Activated CD4-positive, alpha-beta T cell treated with anti-CD3 and anti-CD28 coated beads, Interleukin-2, amount 50 U/mL, for 24 hours (primary cell): Measurements from ENCODE around the gene CREBBP.
A peak's percentile ranks its signal among the peaks of the same experiment; 100 is the strongest.
"Not testable (repeated sequence)": the region's sequence is repeated elsewhere in the genome, so short reads cannot be mapped to it uniquely, and the experiment has no call there.

ENCODE experiments used
- DNase-seq, 2 donors: peaks; one replicate each; pipeline ENCODE4 v3.0.0-alpha.2; 2020; ENCODE audit warnings: low read depth in 1 of 2, low spot score in 1 of 2

CREBBP gene

DNA sequence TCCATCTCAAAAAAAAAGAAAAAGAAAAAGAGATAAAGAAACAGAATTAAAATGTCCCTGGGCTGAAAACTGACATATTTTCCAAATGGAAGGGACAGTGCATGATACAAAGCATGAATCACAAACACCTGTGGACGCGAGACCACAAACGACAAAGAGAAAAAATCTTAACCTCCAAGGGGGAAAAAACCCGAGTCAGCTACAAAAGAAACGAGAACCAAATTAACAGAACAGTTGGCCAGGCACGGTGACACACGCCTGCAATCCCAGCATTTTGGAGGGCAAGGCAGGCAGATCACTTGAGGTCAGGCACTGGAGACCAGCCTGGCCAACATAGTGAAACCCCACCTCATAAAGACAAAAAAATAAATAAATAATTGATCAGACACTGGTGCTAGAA, 165.1 kb downstream of the CREBBP start:
- no peak for DNase-seq

DNA sequence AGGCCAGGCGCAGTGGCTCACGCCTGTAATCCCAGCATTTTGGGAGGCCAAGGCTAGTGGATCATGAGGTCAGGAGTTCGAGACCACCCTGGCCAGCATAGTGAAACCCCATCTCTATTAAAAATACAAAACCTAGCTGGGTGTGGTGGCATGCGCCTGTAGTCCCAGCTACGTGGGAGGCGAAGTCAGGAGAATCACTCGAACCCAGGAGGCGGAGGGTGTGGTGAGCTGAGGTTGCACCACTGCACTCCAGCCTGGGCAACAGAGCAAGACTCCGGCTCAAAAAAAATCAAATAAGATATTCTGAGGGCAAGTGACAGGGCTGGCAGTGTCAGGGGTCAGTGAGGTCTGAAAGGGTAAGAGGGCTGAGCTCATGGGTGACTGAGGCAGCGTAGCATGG, 166.1 kb downstream of the CREBBP start:
- DNase-seq: not testable (repeated sequence)

DNA sequence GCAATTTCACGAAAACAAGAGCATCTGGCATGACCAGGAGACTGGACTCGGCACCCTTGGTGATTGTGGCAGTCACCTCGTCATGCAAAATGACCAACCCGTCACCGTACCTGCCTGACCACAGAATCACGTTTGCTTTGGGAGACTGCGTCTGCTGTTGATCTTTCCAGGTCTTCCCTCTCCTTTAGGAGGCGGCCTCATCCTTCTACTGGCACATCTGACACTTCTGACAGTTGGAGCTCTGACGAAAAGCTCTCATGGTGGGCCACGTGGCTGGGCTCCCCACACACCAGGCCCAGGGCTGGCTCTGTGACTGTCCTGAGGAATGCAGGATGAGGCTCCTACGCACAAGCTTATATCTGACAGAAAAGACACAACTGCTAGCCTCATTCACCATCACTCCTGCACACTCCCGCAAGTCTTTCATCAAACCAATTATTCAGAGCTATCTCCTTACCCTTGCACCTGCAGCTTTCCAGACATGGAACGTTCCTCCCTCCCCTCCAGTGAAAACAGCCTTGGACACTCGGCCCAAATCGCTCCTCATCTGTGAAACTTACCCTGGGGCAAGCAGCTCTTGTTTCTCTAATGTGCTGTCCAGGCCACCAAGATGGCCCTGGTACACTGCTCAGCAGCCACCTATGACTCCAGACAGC, 166.8 kb downstream of the CREBBP start:
- no peak for DNase-seq

DNA sequence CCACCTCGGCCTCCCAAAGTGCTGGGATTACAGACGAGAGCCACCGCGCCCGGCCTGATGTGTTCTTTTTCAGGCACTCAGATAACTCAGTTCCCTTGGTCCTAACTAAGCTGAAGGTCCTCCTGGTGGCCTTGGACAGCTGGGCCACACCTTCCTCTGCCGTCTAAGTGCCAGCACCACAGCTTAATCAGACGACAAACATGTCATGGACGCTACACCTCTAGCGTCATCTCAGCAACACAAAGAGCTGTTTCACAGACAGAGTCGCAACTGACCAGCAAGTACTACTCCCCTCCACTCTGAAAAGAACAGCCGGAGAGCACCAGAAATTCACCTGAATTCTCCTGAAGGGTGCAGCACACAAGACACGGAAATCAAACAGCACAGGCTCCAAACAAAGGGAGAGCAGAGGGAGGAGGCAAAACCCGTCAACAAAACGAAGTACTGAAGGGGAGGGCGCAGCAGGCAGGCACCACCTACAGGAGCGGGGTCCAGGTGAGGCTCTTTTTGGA, 167.6 kb downstream of the CREBBP start:
- no peak for DNase-seq

DNA sequence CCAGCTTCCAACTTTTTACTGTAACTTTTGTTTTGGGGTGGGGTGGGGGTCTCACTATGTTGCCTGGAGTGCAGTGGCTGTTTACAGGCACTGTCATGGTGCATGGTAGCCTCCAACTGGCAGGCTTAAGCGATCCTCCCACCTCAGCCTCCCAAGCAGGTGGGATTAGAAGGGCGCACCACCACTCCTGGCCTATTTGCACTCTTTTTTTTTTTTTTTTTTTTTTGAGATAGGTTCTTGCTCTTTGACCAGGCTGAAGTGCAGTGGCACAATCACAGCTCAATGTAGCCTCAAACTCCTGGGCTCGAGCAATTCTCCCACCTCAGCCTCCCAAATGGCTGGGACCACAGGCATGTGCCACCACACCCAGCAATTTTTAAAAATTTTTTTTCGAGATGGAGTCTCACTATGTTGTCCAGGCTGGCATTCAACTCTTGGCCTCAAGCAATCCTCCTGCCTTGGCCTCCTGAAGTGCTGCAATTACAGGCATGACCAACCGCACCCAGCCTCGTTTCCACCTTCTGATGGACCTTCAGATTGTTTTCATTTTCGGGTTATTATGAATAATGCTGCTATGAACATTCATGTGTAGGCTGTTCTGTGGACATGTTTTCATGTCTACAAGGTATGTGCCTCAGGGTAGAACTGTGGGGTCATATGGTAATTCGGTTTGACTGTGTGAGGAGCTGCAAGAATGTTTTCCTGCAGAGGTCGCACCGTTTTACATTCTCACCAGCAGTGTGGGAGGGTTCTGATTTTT, 174.1 kb downstream of the CREBBP start:
- no peak for DNase-seq

DNA sequence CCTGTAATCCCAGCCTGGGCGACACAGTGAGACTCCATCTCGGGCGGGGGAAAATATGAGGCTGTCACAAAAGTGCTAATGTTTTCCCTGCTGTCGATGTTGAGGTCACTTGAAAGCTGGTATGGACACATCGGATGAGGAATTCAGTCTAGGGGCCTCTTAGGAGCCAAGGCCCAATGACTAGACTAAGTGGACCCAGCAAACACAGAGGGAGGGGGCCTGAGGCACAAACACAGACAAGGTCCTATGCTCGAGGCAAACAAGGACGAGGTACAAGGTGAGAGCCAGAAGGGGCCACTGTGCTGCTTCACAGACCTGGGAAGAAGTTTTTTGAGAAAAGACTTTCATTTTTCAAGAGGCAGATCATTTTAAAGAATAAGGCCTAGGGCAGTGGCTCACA, 178.4 kb downstream of the CREBBP start:
- DNase-seq: no peak

DNA sequence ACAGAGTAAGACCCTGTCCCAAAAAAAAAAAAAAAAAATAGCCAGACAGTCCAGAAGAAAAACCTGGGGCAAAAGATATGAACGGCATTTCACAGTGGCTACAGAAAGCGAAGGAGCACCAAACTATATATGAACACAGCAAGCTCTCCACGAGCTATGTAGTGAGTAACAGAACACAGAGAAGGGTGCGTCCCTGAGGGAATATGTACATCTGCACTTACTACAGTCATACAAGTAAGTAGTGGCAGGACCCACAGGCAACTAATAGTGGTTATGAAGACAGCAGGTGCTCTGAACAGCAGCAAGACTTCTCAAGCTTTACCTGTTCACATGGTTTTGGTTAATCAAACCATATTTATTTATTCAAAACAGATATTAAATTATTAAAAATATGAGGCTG, 179.0 kb downstream of the CREBBP start:
- DNase-seq: no peak

DNA sequence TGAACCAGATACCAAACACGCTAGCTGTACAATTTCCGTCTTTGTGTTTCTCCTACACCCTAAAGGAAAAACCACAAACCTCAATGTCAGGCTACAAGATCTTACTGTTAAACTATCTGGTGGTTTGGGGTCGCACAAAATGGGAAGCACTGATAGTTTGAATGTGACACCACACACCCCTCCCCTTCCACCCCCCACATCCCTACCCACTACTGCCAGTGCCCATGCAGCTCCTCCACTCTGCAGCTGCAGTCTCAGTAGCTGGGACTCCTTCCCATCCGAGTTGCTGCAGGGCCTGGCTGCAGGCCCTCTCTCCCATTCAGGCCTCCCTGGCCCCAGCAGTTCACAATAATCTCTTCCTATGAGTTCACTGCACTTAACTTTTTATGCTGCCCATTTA, 181.6 kb downstream of the CREBBP start:
- DNase-seq: no peak

DNA sequence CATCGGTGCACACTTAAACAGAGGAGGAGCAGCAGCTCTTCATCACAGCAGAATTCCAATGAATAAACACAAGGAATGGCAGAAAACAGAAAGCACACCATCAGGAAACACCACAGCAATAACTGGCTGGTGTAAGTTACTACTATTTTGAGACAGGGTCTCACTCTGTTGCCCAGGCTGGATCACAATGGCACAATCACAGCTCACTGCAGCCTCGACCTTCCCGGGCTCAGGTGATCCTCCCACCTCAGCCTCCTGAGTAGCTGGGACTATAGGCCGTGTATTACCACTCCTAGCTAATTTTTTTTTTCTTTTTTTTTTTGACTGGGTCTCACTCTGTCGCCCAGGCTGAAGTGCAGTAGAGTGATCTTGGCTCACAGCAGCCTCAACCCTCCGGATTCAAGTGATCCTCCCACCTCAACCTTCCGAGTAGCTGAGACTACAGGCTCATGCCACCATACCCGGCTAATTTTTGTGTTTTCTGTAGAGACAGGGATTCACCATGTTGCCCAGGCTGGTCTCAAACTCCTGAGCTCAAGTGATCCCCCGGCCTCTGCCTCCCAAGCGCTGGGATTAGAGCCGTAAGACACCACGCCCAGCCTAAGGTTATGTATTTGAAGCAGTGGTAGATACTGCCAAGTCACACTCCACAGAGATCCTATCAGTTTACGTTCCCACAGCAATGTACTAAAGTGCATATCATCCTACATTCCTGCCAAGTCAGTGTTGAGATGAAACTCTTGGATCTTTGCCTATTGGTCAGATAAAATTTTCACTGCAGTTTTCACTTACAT, 183.9 kb downstream of the CREBBP start:
- no peak for DNase-seq

DNA sequence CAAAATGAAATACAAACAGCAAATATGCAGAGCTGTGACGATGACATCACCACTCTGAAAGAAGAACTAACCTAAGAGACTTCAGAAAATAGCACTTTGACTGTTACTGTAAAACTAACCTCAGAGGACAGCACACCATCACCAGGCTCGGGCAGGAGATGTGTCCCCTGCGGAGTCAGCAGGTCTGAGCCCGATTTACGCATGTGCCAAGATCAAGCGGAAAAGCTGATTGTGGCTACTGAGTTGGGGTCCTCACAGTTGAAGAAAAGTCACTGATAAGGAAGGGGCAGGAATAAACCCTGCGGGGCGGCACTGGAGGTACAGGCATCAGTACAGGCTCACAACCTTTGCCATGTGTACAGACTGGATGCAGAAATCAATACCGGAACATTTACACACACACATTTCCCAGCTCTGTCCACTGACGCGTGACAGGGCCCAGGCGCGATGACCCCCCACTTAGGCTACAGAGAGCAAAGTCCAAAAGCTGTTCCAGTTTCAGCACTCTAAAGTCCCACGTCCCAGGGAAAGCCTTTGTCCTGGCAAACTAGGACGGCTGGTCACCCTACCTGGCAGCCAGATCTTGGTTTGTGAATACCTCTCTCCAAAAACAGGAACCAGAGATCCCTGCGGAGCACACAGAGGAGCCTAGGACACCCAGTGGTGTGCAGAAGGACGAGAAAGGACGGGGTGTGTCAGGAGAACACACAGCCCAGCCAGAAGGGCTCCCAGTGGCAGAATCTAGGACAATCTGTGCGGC, 184.7 kb downstream of the CREBBP start:
- DNase-seq: no peak

DNA sequence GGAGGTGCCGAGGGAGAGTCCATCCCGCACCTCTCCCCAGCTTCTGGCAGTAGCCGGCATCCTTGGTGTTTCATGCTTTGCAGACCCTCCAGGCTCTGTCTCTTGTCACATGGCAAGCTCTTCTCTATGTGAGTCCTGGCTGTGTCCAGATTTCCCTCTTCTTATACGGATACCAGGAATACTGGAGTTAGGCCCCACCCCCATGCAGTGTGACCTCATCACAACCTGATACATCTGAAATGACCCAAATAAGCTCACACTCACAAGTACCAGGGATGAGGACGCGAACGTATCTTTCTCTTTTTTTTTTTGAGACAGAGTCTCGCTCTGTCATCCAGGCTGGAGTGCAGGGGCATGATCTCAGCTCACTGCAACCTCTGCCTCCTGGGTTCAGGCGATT, 186.5 kb downstream of the CREBBP start:
- no peak for DNase-seq

DNA sequence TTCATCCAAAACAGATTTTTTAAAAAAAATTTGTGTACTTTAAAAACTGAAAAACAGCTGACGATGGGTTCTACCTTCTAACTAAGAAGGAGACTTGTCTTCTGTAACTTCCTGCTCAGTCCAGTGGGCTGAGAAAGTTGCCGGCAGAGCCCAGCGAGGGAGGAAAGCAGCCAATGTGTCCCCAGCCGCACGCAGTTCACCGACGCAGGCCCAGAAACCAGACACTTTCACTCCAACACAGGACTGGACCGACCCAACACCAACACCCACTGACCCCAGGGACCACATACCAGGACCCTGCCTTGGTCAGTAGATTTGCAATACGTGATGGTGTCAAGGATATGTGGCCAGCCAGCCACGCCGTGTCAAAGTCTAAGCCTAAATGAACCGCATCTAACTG, 188.8 kb downstream of the CREBBP start:
- no peak for DNase-seq

DNA sequence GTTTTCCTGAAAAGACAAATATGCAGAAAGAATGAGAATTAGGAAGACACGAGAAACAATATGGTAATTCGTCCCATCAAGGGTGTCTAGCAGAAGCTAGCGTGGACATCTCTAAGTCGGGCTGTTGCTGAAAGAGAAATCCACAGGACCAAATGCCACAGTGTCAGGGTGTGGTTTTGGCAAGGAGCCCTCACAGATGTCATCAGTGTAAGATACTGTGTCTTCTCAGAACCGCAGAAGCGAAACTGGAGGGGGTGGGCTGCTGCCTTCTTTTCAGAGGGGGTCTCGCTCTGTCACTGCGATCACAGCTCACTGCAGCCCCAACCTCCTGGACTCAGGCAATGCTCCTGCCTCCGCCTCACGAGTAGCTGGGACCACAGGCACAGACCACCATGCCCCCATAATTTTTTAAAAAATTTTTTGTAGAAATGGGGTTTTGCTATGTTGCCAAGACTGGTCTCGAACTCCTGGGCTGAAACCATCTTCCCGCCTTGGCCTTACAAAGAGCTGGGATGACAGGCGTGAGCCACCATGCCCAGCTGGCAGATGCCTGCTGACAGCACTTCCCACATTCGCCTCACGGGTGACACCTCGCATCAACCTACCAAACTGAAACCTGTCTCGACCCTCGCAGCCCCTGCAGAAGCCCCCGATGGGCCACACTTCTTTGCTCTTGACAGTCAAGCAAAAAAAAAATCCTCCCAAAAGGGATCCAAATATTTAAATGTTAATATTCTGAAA, 189.4 kb downstream of the CREBBP start:
- no peak for DNase-seq

DNA sequence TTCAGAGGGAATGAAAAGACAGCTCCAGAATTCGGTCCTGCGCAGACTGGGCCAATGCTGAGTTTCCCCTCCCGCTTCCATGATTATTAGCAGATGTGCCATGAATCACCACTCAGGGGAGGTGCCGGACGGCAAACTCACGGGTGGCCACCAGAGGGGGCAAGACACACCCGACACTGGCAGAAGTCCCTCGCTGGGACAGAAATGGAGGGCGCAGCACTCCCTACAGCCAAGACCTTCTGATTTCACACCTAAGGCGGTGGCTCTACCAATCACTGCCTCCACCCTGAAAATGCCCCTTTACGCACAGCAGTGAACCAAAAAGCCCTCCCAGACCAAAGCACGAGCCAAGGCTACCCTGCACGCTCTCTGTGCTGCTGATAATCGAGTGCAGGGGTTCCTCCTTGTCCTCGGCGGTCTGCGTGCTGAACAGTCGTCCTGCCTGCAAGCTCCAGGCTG, 190.0 kb downstream of the CREBBP start:
- peak; percentile 68 to 73 for DNase-seq

DNA sequence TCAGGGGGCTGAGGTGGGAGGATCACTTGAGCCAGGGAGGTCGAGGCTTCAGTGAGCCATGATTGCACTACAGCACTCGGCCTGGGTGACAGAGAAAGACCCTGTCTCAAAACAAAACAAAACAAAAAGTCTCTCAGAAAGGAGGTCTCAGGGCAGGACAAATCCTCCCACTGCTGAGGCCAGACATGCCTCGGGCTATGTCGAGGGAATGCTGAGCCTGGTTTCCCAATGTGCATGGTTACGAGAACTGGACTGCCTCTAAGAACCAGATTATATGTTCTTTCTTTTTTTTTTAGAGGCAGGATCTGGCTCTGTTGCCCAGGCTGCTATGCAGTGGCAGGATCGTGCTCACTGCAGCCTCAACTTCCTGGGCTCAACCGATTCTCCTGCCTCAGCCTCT, 190.8 kb downstream of the CREBBP start:
- DNase-seq: no peak

DNA sequence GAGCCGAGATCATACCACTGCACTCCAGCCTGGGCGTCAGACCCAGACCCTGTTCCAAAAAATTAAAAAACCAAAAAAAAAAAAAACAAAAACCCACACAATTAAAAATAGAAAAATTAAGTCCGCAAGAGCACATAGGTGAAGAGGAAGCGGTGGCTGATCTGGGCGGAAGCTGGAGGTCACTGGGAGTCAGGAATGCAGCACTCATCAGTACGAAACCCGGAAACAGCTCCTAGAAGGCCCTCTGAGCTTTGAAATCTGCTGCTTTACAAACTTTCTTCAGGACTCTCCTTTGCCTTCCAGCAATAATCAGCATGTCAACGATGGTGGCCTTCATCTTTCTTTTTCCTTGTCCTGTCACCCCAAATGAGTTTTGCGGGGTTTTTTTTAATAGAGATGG, 192.7 kb downstream of the CREBBP start:
- no peak for DNase-seq

DNA sequence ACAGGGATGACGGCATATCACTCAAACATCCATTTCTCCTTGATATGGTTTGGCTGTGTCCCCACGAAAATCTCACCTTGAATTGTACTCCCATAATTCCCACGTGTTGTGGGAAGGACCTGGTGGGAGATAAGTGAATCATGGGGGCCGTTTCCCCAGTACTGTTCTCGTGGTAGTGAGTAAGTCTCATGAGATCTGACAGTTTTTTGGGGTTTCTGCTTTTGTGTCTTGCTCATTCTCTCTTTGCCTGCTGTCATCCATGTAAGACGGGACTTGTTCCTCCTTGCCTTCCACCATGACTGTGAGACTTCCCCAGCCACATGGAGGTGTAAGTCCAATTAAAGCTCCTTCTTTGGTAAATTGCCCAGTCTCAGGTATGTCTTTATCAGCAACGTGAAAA, 193.5 kb downstream of the CREBBP start:
- no peak for DNase-seq

DNA sequence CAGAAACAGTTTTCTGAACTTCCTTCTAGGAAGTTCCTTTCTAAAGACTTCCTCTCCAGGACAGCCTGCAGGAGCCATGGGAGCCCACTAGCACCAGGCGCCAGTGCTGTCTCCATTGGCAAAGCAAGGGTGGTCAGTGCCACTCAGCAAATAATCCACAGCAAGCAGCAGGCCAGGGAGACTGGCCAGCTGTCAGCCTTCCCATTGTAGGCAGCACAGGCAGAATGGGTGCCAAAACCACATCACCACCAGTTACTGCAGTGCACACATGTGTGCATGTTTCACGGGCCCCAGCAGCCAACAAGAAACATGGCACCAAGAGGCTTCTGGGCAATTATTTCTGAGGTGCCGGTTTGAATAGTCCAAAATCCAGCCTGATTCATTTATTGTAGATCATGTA, 199.3 kb downstream of the CREBBP start:
- DNase-seq: no peak

DNA sequence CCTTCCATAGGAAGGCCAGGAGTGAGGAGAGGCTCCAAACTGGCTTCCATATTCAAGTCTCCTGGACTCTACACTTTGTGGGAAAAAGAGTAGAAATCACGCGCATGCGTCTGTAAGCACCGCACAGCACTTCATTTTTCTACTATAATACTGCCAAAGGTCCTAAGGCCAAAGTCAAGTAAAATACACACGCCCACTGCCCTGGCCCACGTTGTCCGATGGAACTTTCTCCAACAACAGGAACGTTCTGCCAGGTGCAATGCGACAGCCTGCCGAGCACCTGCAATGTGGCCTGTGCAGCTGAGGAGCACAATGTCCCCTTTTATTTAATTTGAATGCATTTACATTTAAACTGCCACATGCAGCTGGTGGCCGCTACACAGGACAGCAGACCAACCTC, 202.5 kb downstream of the CREBBP start:
- no peak for DNase-seq

DNA sequence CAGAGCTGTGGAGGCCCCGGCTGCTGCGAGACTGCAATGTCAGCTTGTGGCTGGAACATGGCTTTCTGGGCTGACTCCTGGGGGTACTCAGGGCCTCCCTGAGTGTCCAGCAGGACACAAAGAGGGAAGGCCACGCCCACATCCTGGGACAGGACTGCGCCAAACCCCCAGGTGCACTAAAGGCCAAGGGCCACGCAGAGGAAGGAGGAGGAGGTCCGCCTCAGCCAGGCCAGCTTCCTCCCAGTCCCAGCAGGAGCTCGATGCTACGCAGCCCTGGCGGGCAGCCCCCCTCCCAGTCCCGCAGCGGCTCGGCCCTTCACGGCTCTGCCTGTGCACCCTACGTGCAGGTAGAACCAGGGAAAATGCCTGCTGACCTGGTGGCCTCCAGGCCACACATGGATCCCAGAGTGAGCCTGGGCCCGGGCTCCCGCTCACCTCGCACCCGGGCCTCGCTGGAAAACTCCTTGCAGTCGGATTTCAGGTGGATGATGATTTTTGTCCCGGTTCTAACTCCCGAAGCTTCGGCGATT, 204.8 kb downstream of the CREBBP start:
- DNase-seq: no peak
